Sigmoid colon (tissue), 4 donors: ENCODE measurements around the gene OPA3.

Experiments used
- CTCF ChIP-seq, 4 experiments: fragments of 450-650 bp in 3 of 4; fragments of 200-600 bp in 1 of 4; IDR thresholded peaks; one replicate each; pipeline ENCODE4 v1.5.1; 2016 to 2019; ENCODE audit warnings: antibody characterized with exemption in 4 of 4, mild to moderate bottlenecking in 3 of 4, moderate library complexity in 2 of 4
- EP300 ChIP-seq, 4 donors: sonication (generic); formaldehyde crosslinking; IDR thresholded peaks; one replicate each; pipeline ENCODE4 v1.6.1; 2017; ENCODE audit warnings: antibody characterized with exemption in 4 of 4

GRCh38 chr19:45514376-45515051 lies 70.1 kb downstream of the OPA3 start:
- TF ChIP-seq CTCF (IDR thresholded peaks at IDR 0.05) (no peak), EP300 (IDR thresholded peaks at IDR 0.05) (no peak)
